ENCODE results near the gene DISP2.
A peak's percentile ranks its signal among the peaks of the same experiment; 100 is the strongest.

The DISP2 gene

GRCh38 chr15:40388941-40389823, 31.2 kb downstream of the DISP2 start:
- H3K27ac ChIP-seq (ENCODE audit: low read depth, low read length) = no peak overlapping the region
- H3K36me3 ChIP-seq (ENCODE audit: insufficient read depth, low read length) = peaks cover 34% of the 10 kb centered on the region
- no peaks in the 10 kb centered on the region for H3K27me3 ChIP-seq (ENCODE audit: control insufficient read depth in 1 of 2, insufficient read depth in 2 of 2, low read length in 2 of 2)
- no peak overlapping the region for H3K4me3 ChIP-seq (ENCODE audit: low read depth in 1 of 2, low read length in 2 of 2)
- no peaks in the 10 kb centered on the region for H3K9me3 ChIP-seq (ENCODE audit: low read length)
- no peak overlapping the region for H3K9ac ChIP-seq (ENCODE audit: low read length)
- H3K4me1 ChIP-seq (ENCODE audit: insufficient read depth, low read length) = no peaks in the 10 kb centered on the region

DNA sequence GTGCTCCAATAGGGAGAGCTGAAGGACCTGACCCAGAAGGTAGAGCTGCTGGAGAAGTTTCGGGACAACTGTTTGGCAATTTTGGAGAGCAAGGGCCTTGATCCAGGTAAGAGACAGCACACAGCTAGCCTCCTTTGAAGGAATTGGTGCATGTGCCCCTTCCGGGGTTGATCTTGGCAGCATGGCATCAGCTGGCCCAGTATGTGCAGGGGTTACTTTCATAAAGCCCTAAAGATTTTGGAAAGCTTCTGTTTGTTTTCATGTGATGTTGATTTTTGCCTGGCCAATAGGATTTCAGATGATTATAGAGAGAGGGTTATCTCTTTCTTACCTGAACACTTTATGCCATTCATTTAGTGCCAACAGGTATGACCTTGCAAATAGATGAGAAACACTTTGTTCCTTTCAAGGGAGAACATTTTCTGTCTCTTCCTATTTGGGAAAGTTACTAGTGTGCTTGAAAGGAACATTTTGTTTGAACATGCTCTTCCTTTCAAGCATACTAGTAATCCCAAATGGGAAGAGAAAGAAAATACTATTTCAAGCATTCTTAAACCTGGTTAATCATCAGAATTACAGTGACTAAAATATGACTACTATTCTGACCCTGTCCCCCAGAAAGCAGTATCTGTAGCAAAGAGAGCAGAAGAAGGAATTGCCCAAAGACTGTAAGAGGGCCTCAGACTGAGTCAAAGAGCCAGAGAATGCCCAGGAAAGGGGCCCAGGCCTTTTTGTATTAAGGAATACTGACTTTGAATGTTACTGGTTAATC, 32.0 kb downstream of the DISP2 start:
- Histone ChIP-seq H3K9me3 (ENCODE audit: low read length) (no peaks in the 10 kb centered on the region), H3K36me3 (ENCODE audit: insufficient read depth, low read length) (peaks cover 34% of the 10 kb centered on the region), H3K27ac (ENCODE audit: low read depth, low read length) (no peak overlapping the region), H3K9ac (ENCODE audit: low read length) (no peak overlapping the region), H3K4me1 (ENCODE audit: insufficient read depth, low read length) (no peaks in the 10 kb centered on the region), H3K4me3 (ENCODE audit: low read depth in 1 of 2, low read length in 2 of 2) (no peak overlapping the region), H3K27me3 (ENCODE audit: control insufficient read depth in 1 of 2, insufficient read depth in 2 of 2, low read length in 2 of 2) (no peaks in the 10 kb centered on the region)

DNA sequence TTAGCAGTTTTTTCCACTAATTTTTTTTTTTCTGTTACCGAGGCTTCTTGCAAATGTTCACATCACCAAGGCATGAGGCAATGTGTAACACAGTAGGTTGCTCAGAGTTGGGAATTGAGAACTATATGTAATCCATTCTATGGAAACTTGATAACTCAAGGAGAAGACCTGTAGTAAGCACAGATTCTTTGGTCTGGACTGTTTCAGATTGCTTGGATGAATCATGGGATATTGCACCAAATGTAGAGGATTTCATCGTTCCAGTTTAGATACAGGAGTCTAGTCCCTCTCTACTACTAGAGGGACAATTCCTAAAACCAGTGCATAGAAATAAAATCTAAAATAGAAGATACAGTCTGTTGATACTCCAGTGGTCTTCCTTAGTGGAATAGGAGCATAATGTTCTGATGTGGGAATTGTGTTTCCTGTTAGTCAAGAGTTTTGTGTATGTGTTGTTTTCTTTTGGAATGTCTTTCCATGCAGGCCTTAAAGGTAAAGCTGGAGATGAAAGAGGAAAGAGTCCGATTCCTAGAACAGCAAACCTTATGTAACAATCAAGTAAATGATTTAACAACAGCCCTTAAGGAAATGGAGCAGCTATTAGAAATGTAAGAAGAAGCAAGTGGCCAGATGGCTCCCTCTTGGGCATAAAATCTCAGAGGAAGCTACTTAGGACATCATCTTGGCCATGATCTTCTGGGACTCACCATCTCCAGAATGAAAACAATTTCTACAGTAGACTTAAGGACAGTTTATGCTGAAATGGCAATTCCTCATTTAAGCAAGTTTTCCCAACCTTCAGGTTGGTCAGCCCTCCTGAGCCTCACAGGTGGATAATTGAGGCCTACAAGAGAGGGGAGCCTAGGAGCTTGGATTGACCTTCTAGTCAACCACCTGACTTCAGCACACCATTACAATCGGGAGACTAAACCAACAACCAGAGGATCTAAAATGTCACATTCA, 35.2 kb downstream of the DISP2 start:
- Histone ChIP-seq H3K4me3 (ENCODE audit: low read depth in 1 of 2, low read length in 2 of 2) (no peak overlapping the region), H3K27ac (ENCODE audit: low read depth, low read length) (no peak overlapping the region), H3K36me3 (ENCODE audit: insufficient read depth, low read length) (peaks cover 22% of the 10 kb centered on the region), H3K9me3 (ENCODE audit: low read length) (no peaks in the 10 kb centered on the region), H3K9ac (ENCODE audit: low read length) (no peak overlapping the region), H3K4me1 (ENCODE audit: insufficient read depth, low read length) (no peaks in the 10 kb centered on the region), H3K27me3 (ENCODE audit: control insufficient read depth in 1 of 2, insufficient read depth in 2 of 2, low read length in 2 of 2) (no peaks in the 10 kb centered on the region)

- no peak overlapping the region for H3K27ac ChIP-seq (ENCODE audit: low read depth, low read length)
- peaks cover 12% of the 10 kb centered on the region for H3K36me3 ChIP-seq (ENCODE audit: insufficient read depth, low read length)
- H3K9me3 ChIP-seq (ENCODE audit: low read length) = no peaks in the 10 kb centered on the region
- no peak overlapping the region for H3K9ac ChIP-seq (ENCODE audit: low read length)
- H3K4me1 ChIP-seq (ENCODE audit: insufficient read depth, low read length) = no peaks in the 10 kb centered on the region
- no peaks in the 10 kb centered on the region for H3K27me3 ChIP-seq (ENCODE audit: control insufficient read depth in 1 of 2, insufficient read depth in 2 of 2, low read length in 2 of 2)
- H3K4me3 ChIP-seq (ENCODE audit: low read depth in 1 of 2, low read length in 2 of 2) = no peak overlapping the region
Observed at GRCh38 chr15:40397688-40398412, 39.8 kb downstream of the DISP2 start.

DNA sequence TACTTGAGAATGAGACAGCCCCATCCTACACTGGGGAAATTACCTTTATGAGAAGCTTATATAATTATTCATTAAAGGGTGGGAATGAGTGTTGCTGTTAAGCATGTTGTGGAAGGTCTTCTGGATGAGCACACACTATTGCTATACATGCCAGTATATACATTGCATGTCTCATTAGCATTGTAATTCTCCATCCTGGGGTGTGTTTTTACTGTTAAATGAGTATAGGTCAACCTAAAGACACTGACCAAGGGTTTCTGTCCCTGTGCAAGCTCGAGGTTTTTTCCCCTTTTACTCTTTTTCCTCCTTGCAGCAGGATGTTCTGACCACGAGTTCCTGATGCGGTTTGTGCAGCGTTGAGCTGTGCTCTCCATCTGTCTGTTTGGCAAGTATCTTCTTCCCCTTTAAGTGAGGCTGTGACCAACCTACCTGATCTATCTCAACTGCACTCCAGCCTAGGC, 40.4 kb downstream of the DISP2 start:
- no peak overlapping the region for H3K27ac ChIP-seq (ENCODE audit: low read depth, low read length)
- no peaks in the 10 kb centered on the region for H3K27me3 ChIP-seq (ENCODE audit: control insufficient read depth in 1 of 2, insufficient read depth in 2 of 2, low read length in 2 of 2)
- H3K9ac ChIP-seq (ENCODE audit: low read length) = no peak overlapping the region
- H3K4me1 ChIP-seq (ENCODE audit: insufficient read depth, low read length) = no peaks in the 10 kb centered on the region
- no peaks in the 10 kb centered on the region for H3K9me3 ChIP-seq (ENCODE audit: low read length)
- no peak overlapping the region for H3K4me3 ChIP-seq (ENCODE audit: low read depth in 1 of 2, low read length in 2 of 2)
- H3K36me3 ChIP-seq (ENCODE audit: insufficient read depth, low read length) = peaks cover 6% of the 10 kb centered on the region

DNA sequence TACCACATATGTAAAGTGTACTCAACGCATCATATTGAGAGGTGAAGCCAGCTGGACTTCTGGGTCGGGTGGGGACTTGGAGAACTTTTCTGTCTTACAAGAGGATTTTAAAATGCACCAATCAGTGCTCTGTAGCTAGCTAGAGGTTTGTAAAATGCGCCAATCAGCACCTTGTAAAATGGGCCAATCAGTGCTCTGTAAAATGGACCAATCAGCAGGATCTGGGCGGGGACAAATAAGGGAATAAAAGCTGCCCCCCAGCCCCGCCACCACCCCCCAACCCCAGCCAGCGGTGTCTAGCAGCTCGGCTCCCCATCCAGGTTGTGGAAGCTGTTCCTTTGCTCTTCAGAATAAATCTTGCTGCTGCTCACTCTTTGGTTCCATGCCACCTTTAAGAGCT, 41.4 kb downstream of the DISP2 start:
- Histone ChIP-seq H3K9ac (ENCODE audit: low read length) (no peak overlapping the region), H3K4me3 (ENCODE audit: low read depth in 1 of 2, low read length in 2 of 2) (no peak overlapping the region)

GRCh38 chr15:40405501-40406381, 47.7 kb downstream of the DISP2 start, which contains the start of gene IVD:
Gene IVD, plus strand, starts transcription at chr15:40405795. Its CDS starts 33 bp downstream, at chr15:40405828.
- peak within 1 kb of the TSS; percentile 70 to 87 for H3K4me3 ChIP-seq (ENCODE audit: low read depth in 1 of 2, low read length in 2 of 2)
- peak within 1 kb of the TSS; percentile 95 for H3K27ac ChIP-seq (ENCODE audit: low read depth, low read length)
- H3K27me3 ChIP-seq (ENCODE audit: control insufficient read depth in 1 of 2, insufficient read depth in 2 of 2, low read length in 2 of 2) = no peaks in the 10 kb centered on the region
- peaks cover 20% of the 10 kb centered on the region for H3K4me1 ChIP-seq (ENCODE audit: insufficient read depth, low read length)
- no peaks in the 10 kb centered on the region for H3K9me3 ChIP-seq (ENCODE audit: low read length)
- H3K36me3 ChIP-seq (ENCODE audit: insufficient read depth, low read length) = peaks cover 26% of the 10 kb centered on the region
- peak within 1 kb of the TSS; percentile 86 for H3K9ac ChIP-seq (ENCODE audit: low read length)

More for the DNA sequence above, 41.4 kb downstream of the DISP2 start:
- Histone ChIP-seq H3K27me3 (ENCODE audit: control insufficient read depth in 1 of 2, insufficient read depth in 2 of 2, low read length in 2 of 2) (no peaks in the 10 kb centered on the region), H3K36me3 (ENCODE audit: insufficient read depth, low read length) (no peaks in the 10 kb centered on the region), H3K9me3 (ENCODE audit: low read length) (no peaks in the 10 kb centered on the region), H3K27ac (ENCODE audit: low read depth, low read length) (no peak overlapping the region), H3K4me1 (ENCODE audit: insufficient read depth, low read length) (no peaks in the 10 kb centered on the region)

DNA sequence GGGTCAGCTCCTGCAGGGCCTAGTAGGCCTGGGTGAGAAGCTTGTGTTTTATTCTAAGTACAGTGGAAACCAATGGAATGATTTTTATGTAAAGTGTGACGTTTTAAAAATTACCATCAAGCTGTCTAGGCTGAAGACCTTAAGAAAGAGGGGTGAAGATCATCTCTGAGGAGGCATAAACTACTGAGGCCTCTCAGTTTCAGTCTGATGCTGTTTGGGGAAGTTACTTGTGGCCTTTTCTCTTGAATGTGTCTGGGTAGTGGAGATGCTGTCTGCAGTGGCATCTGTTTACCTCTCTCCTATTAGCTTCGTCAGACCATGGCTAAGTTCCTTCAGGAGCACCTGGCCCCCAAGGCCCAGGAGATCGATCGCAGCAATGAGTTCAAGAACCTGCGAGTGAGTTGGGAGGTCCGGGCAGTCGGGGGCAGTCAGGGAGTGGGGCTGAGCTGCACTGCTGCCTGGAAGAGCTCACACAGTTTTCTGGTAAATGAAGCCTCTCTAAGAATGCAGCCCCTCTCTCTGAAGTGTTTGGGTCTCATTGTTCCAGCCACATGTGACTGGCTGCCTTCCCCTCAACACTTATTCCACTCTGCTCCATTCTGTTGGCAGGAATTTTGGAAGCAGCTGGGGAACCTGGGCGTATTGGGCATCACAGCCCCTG, 49.4 kb downstream of the DISP2 start:
- H3K27me3 ChIP-seq (ENCODE audit: control insufficient read depth in 1 of 2, insufficient read depth in 2 of 2, low read length in 2 of 2) = no peaks in the 10 kb centered on the region
- no peaks in the 10 kb centered on the region for H3K9me3 ChIP-seq (ENCODE audit: low read length)
- peaks cover 35% of the 10 kb centered on the region for H3K36me3 ChIP-seq (ENCODE audit: insufficient read depth, low read length)
- no peak overlapping the region for H3K4me3 ChIP-seq (ENCODE audit: low read depth in 1 of 2, low read length in 2 of 2)
- H3K4me1 ChIP-seq (ENCODE audit: insufficient read depth, low read length) = peaks cover 20% of the 10 kb centered on the region
- no peak overlapping the region for H3K27ac ChIP-seq (ENCODE audit: low read depth, low read length)
- H3K9ac ChIP-seq (ENCODE audit: low read length) = no peak overlapping the region

DNA sequence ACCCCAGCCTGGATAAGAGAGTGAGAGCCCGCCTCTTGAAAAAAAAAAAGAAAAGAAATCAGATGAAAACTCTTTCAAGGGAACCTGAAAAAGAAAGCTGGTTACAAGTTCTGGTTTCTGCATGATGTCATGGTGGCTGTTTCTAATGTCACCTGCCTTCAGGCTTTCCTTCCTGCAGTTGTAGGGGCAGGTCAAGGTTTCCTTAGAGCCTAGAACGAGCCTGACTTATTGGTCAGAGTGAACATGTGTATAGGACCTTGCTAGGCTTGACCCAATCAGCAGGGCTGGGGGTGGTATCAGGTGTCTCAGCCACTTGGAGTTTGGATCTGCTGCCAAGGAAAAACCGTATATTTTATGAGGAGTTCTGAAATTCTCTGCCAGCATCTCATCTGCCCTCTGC, 51.3 kb downstream of the DISP2 start:
- Histone ChIP-seq H3K4me3 (ENCODE audit: low read depth in 1 of 2, low read length in 2 of 2) (no peak overlapping the region), H3K36me3 (ENCODE audit: insufficient read depth, low read length) (peaks cover 45% of the 10 kb centered on the region), H3K9me3 (ENCODE audit: low read length) (no peaks in the 10 kb centered on the region), H3K27me3 (ENCODE audit: control insufficient read depth in 1 of 2, insufficient read depth in 2 of 2, low read length in 2 of 2) (no peaks in the 10 kb centered on the region), H3K27ac (ENCODE audit: low read depth, low read length) (no peak overlapping the region), H3K4me1 (ENCODE audit: insufficient read depth, low read length) (peaks cover 20% of the 10 kb centered on the region), H3K9ac (ENCODE audit: low read length) (no peak overlapping the region)
